ENCODE results near the gene KRT25.
"Not testable (repeated sequence)": the region's sequence is repeated elsewhere in the genome, so short reads cannot be mapped to it uniquely, and the experiment has no call there.

The KRT25 gene

DNA sequence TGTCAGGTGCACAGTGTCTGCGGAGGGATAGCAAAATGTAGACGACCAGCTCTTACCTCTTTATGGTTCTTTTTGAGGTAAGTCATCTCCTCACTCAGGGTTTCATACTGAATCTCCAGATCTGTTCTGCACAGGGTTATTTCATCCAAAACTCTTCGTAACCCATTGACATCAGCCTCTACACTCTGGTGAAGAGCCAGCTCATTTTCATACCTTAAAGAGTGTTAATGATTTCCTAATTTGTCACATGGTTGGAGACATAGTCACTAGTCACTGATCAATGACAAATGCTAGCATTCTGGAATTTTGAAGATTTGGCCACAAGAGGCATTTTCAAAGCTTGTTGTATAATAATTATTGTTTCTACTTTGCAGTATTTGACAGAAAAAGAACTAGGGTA, 1.3 kb downstream of the KRT25 start:
- no peak for DNase-seq (ENCODE audit: low read depth)

- DNase-seq (ENCODE audit: low read depth) = no peak
Measured at GRCh38 chr17:40751065-40751464, 4.1 kb downstream of the KRT25 start.

GRCh38 chr17:40750391-40750790, 4.7 kb downstream of the KRT25 start:
- DNase-seq (ENCODE audit: low read depth) = no peak

GRCh38 chr17:40748666-40749065, 6.5 kb downstream of the KRT25 start:
- not testable (repeated sequence) for DNase-seq (ENCODE audit: low read depth)

GRCh38 chr17:40738553-40738952, 16.6 kb downstream of the KRT25 start:
- DNase-seq (ENCODE audit: low read depth) = no peak

DNA sequence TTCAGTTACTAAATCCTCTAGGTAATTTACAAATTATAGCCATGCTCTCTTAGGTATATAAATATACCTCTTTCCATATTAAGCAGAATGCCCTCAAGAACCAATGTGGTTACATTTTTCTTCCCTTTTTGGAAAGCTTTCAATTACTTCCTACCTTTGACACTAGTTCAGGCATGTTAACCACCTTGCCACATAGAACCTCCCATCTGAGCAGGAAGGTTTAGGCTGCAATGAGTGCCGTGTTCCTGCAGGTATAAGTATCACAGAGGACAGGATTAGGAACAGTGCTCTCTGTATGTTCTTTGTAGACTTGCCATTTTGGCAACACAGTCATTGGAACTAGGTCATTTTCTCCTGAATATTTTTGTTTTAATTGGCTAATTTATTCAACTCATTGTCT, 20.1 kb downstream of the KRT25 start:
- DNase-seq (ENCODE audit: low read depth) = no peak

GRCh38 chr17:40734018-40734417, 21.1 kb downstream of the KRT25 start:
- DNase-seq (ENCODE audit: low read depth) = no peak

DNA sequence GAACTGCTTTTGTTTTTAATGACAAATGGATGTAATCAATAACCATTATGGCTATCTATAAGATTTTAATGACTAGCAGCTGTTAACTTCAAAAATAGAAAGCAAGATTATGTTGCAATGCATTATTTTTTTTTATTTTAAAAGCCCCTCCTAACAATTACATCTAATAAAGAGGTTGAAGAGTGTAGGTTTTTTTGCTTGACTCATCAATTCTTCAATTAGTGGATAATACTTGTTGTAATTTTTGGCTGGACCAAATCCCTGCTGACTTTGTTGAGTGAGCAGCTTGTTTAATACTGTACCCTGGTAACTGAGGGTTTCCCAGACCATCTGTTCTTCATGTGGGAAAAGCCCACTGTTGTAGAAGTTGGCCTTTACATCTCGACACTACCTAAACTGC, 24.2 kb downstream of the KRT25 start:
- no peak for DNase-seq (ENCODE audit: low read depth)

GRCh38 chr17:40727447-40728231, 27.5 kb downstream of the KRT25 start:
- DNase-seq (ENCODE audit: low read depth) = no peak

- no peak for DNase-seq (ENCODE audit: low read depth)
Measured at GRCh38 chr17:40726919-40727318, 28.2 kb downstream of the KRT25 start.

GRCh38 chr17:40724656-40725055, 30.5 kb downstream of the KRT25 start:
- DNase-seq (ENCODE audit: low read depth) = no peak

DNA sequence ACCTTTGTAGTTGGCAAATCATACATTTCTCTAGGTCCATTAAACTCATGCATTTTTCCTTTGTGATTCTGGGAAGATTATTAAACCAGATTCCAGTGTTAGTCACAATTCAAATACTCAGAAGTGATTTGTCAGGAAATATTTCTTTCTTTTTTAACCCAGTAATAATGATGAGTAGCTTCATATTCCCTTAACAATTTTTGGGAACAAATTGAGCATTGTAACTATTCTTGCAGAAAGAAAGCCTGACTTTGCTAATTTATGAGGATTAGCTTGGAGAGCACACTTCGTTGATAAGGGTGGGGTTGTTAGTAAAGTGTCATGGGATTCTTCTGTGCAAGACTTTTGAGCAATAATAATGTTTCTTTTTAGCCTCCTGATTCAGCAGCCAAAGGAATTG, 32.9 kb downstream of the KRT25 start:
- DNase-seq (ENCODE audit: low read depth) = no peak

DNA sequence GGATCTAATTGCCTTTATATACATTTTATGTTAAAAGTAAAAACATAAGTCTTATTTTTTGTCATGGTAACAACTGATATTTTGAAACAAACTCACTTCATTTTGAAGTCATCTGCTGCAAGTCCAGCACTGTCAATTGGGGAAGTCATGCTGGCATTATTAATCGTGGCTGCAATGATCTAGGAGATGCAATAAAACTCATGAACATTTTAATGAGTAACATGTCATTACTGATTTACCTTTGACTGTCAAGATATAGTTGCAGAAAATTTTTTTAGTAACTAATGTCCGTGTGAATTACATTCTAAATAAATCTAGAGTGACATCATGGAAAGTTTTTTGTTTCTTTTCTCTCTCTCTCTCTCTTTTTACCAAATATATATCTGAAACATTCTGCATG, 34.2 kb downstream of the KRT25 start:
- DNase-seq (ENCODE audit: low read depth) = no peak

DNA sequence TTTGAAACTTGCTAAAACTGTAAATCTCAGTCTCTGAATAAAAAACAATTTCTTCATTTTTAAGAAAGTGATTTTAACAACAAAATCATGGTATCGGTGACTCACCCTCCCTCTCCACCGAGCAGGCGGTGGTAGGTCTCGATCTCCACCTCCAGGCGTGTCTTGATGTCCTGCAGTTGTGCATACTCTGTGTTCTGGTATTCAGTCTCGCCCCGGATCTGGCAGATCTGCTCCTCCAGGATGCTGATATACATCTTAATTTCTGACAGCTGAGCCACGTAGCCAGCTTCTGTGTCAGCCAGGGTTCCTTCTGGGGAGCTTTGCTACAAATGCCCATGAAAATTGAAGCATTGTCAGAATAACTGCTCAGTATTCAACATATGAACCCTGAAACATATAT, 36.2 kb downstream of the KRT25 start:
- DNase-seq (ENCODE audit: low read depth) = no peak

- DNase-seq (ENCODE audit: low read depth) = no peak
Measured at GRCh38 chr17:40717776-40718175, 37.4 kb downstream of the KRT25 start.

- DNase-seq (ENCODE audit: low read depth) = no peak
Measured at GRCh38 chr17:40714473-40714872, 40.7 kb downstream of the KRT25 start.

- no peak for DNase-seq (ENCODE audit: low read depth)
Measured at GRCh38 chr17:40707745-40708144, 47.4 kb downstream of the KRT25 start.

GRCh38 chr17:40705584-40705983, 49.5 kb downstream of the KRT25 start:
- DNase-seq (ENCODE audit: low read depth) = no peak

DNA sequence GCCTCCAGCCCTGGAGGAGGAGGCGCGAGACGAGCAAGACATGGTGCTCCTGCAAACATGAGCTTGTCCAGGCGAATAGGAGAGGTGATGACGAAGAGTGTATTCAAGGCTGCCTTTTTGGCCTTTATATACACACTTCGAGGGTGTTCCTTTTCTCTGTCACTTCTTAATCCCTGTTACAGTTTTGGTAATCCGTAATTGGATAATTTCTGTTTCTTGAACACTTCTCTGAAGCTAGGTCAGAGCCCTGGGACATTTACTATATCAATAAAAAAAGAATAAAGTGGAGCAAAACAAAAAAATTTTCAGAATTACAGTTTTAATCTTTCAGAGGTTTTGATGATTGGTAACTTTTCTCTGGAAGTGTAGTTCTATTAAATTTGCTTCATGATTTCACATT, 51.5 kb downstream of the KRT25 start, which contains the start of gene KRT24:
KRT24 (minus strand) TSS at position 101 of the 400 bp plus-strand sequence; CDS start at position 42, 59 bp downstream.
- no peak for DNase-seq (ENCODE audit: low read depth)

DNA sequence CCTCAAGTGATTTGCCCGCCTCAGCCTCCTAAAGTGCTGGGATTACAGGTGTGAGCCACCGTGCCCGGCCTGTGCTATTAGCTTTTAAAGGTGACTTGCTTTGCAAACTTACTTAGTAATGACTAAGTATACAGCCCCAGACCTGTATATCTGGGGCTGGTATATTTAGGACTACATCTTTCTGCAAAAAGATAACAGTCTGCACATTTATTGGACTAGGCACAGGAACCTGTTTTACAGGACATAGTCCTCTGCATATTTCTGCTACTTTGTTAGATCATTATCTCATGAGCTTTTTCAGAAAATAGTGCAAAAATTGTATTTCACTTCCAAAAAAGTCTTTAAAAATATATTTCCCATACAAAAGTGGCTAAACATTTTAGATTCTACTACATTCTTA, 52.9 kb downstream of the KRT25 start:
- no peak for DNase-seq (ENCODE audit: low read depth)

- DNase-seq (ENCODE audit: low read depth) = no peak
Measured at GRCh38 chr17:40699853-40700252, 55.3 kb downstream of the KRT25 start.

GRCh38 chr17:40699371-40699770, 55.8 kb downstream of the KRT25 start:
- no peak for DNase-seq (ENCODE audit: low read depth)

Measured in activated T-helper 1 cell treated with Interleukin-2 at 50 U/mL for 16 hours (primary cell).